ENCODE results near the gene RANBP3.
"Not testable (repeated sequence)": the region's sequence is repeated elsewhere in the genome, so short reads cannot be mapped to it uniquely, and the experiment has no call there.

Gene RANBP3

GRCh38 chr19:6006896-6007295 lies 29.0 kb upstream of the RANBP3 start:
- Histone ChIP-seq H3K79me2 (ENCODE audit: insufficient read depth, low read length) (no peaks in the 10 kb centered on the region), H3F3A (ENCODE audit: insufficient read depth, low read length) (no peaks in the 10 kb centered on the region), H3K4me1 (ENCODE audit: insufficient read depth, low read length, severe bottlenecking) (no peaks in the 10 kb centered on the region), H3K9ac (ENCODE audit: low read length) (no peak overlapping the region), H3K9me2 (ENCODE audit: low read depth, low read length) (no peaks in the 10 kb centered on the region), H3K36me3 (ENCODE audit: insufficient read depth, low read length) (no peaks in the 10 kb centered on the region), H3K4me3 (ENCODE audit: low read depth, low read length, poor library complexity, severe bottlenecking) (no peak overlapping the region), H2AFZ (ENCODE audit: low read length) (no peak overlapping the region), H3K27me3 (ENCODE audit: insufficient read depth, low read length) (0 out of 2 replicates have a peak, but pooled peaks cover 3% of the 10 kb centered on the region), H3K4me2 (ENCODE audit: low read length) (no peak overlapping the region), H3K9me3 (ENCODE audit: low read length) (no peaks in the 10 kb centered on the region), H4K20me1 (ENCODE audit: insufficient read depth, low read length) (no peaks in the 10 kb centered on the region), H3K27ac (ENCODE audit: low read depth, low read length, poor library complexity, severe bottlenecking) (no peak overlapping the region)
- TF ChIP-seq EZH2 (IDR thresholded peaks at IDR 0.05; ENCODE audit: borderline replicate concordance, low read length): no peak
- no peak for TF ChIP-seq CTCF (IDR thresholded peaks at IDR 0.05; ENCODE audit: low read length)

- H3K79me2 ChIP-seq (ENCODE audit: insufficient read depth, low read length); H4K20me1 ChIP-seq (ENCODE audit: insufficient read depth, low read length); H3F3A ChIP-seq (ENCODE audit: insufficient read depth, low read length); H3K4me1 ChIP-seq (ENCODE audit: insufficient read depth, low read length, severe bottlenecking); H3K4me3 ChIP-seq (ENCODE audit: low read depth, low read length, poor library complexity, severe bottlenecking); H3K9me3 ChIP-seq (ENCODE audit: low read length); H3K27ac ChIP-seq (ENCODE audit: low read depth, low read length, poor library complexity, severe bottlenecking); H3K27me3 ChIP-seq (ENCODE audit: insufficient read depth, low read length); H3K36me3 ChIP-seq (ENCODE audit: insufficient read depth, low read length); H2AFZ ChIP-seq (ENCODE audit: low read length); H3K9me2 ChIP-seq (ENCODE audit: low read depth, low read length); H3K9ac ChIP-seq (ENCODE audit: low read length); H3K4me2 ChIP-seq (ENCODE audit: low read length): not testable (repeated sequence)
Observed at GRCh38 chr19:6006070-6006446, 28.1 kb upstream of the RANBP3 start.

GRCh38 chr19:6005321-6006069 lies 27.6 kb upstream of the RANBP3 start:
- H4K20me1 ChIP-seq (ENCODE audit: insufficient read depth, low read length): no peaks in the 10 kb centered on the region
- H3K9ac ChIP-seq (ENCODE audit: low read length): no peak overlapping the region
- no peak overlapping the region for H3K27ac ChIP-seq (ENCODE audit: low read depth, low read length, poor library complexity, severe bottlenecking)
- no peaks in the 10 kb centered on the region for H3K79me2 ChIP-seq (ENCODE audit: insufficient read depth, low read length)
- H3K27me3 ChIP-seq (ENCODE audit: insufficient read depth, low read length): 0 out of 2 replicates have a peak, but pooled peaks cover 3% of the 10 kb centered on the region
- no peak overlapping the region for H3K4me3 ChIP-seq (ENCODE audit: low read depth, low read length, poor library complexity, severe bottlenecking)
- no peaks in the 10 kb centered on the region for H3F3A ChIP-seq (ENCODE audit: insufficient read depth, low read length)
- H3K36me3 ChIP-seq (ENCODE audit: insufficient read depth, low read length): no peaks in the 10 kb centered on the region; the same call in 1 of the 2 replicates
- no peaks in the 10 kb centered on the region for H3K9me2 ChIP-seq (ENCODE audit: low read depth, low read length)
- no peak overlapping the region for H3K4me2 ChIP-seq (ENCODE audit: low read length)
- H3K4me1 ChIP-seq (ENCODE audit: insufficient read depth, low read length, severe bottlenecking): no peaks in the 10 kb centered on the region
- no peak overlapping the region for H2AFZ ChIP-seq (ENCODE audit: low read length)
- no peaks in the 10 kb centered on the region for H3K9me3 ChIP-seq (ENCODE audit: low read length)
- TF ChIP-seq CTCF (IDR thresholded peaks at IDR 0.05; ENCODE audit: low read length) (no peak), EZH2 (IDR thresholded peaks at IDR 0.05; ENCODE audit: borderline replicate concordance, low read length) (no peak)

- H3K27me3 ChIP-seq (ENCODE audit: insufficient read depth, low read length): no peaks in the 10 kb centered on the region; the same call in 1 of the 2 replicates
- TF ChIP-seq CTCF (IDR thresholded peaks at IDR 0.05; ENCODE audit: low read length) (no peak), EZH2 (IDR thresholded peaks at IDR 0.05; ENCODE audit: borderline replicate concordance, low read length) (no peak)
- no peaks in the 10 kb centered on the region for H3K9me3 ChIP-seq (ENCODE audit: low read length)
Observed at GRCh38 chr19:6003976-6004375, 26.0 kb upstream of the RANBP3 start.

More at GRCh38 chr19:6003976-6004375, 26.0 kb upstream of the RANBP3 start:
- no peak overlapping the region for H3K4me3 ChIP-seq (ENCODE audit: low read depth, low read length, poor library complexity, severe bottlenecking)
- no peaks in the 10 kb centered on the region for H3K9me2 ChIP-seq (ENCODE audit: low read depth, low read length)
- H3K36me3 ChIP-seq (ENCODE audit: insufficient read depth, low read length): no peaks in the 10 kb centered on the region; the same call in 1 of the 2 replicates
- no peaks in the 10 kb centered on the region for H3K79me2 ChIP-seq (ENCODE audit: insufficient read depth, low read length)
- no peak overlapping the region for H2AFZ ChIP-seq (ENCODE audit: low read length)
- no peak overlapping the region for H3K27ac ChIP-seq (ENCODE audit: low read depth, low read length, poor library complexity, severe bottlenecking)
- no peak overlapping the region for H3K4me2 ChIP-seq (ENCODE audit: low read length)
- no peaks in the 10 kb centered on the region for H3K4me1 ChIP-seq (ENCODE audit: insufficient read depth, low read length, severe bottlenecking)
- no peak overlapping the region for H3K9ac ChIP-seq (ENCODE audit: low read length)
- H4K20me1 ChIP-seq (ENCODE audit: insufficient read depth, low read length): no peaks in the 10 kb centered on the region
- no peaks in the 10 kb centered on the region for H3F3A ChIP-seq (ENCODE audit: insufficient read depth, low read length)
